Pancreas (tissue), 10 donors: ENCODE results near the gene ANO7. TPM values are rescaled to one million over a fixed set of nuclear protein-coding genes. Genes with fewer than 3 reads are reported as not detected.

ENCODE experiments used
- ATAC-seq, 4 donors: fragments of 200-7000 bp; cut with Tn5 transposase; one replicate each; pipeline versions ENCODE4 v1.8.0 to v1.9.1; 2020; ENCODE audit warnings: mild to moderate bottlenecking in 4 of 4, moderate library complexity in 4 of 4
- DNase-seq, 6 donors: peaks; one replicate each; pipeline ENCODE4 v3.0.0-alpha.2; 2020
- FAIRE-seq: peaks from 2 replicates; lab custom pipeline; 2012; peaks lifted over from hg19 to GRCh38; lab: Jason Lieb, UNC
- H3K27ac ChIP-seq, 4 donors: fragments of 200-600 bp; sonication (generic); 1 replicate in 3 of 4; 2 replicates in 1 of 4; pipeline versions ENCODE4 v1.5.0 to v1.8.0; 2020
- H3K27me3 ChIP-seq, 4 donors: fragments of 200-600 bp; one replicate each; pipeline ENCODE4 v1.8.0; 2021
- H3K36me3 ChIP-seq, 3 donors: fragments of 200-600 bp; sonication (generic) in 1 of 3; one replicate each; pipeline versions ENCODE4 v1.5.0 to v1.8.0; 2020 to 2021
- H3K4me1 ChIP-seq, 3 donors: fragments of 200-600 bp; one replicate each; pipeline ENCODE4 v1.8.0; 2021
- H3K4me3 ChIP-seq, 4 donors: fragments of 200-600 bp; sonication (generic) in 2 of 4; one replicate each; pipeline versions ENCODE4 v1.5.0 to v1.8.0; 2020 to 2021
- H3K9me3 ChIP-seq, 4 donors: fragments of 200-600 bp; one replicate each; pipeline ENCODE4 v1.8.0; 2021
- whole genome bisulfite sequencing, 2 donors: extraction: QIAGEN DNeasy Blood & Tissue Kit; methylation state at CpG; one replicate each; pipeline ENCODE4 v1.1.7; 2013; 5-methylcytosine and 5-hydroxymethylcytosine counted together
- intact Hi-C, 3 donors: fragments of 100-400 bp; cut with DNase I; formaldehyde crosslinking; loops; one replicate each; pipeline versions ENCODE4 v1.11.1 to v1.14.2; 2022
- polyA plus RNA-seq, 2 donors: library from polyadenylated mRNA; stranded (reverse); fragments of 200-250 nt; gene quantifications; one replicate each; pipeline ENCODE4 v1.2.3, GENCODE V29; 2013
- total RNA-seq, 6 donors: library from RNA; stranded (reverse); fragmentation: NEBNext Ultra II Directional in 4 of 6; extraction: Animal tissue kit (Norgen Biotek cat#: 25700) in 4 of 6; gene quantifications; one replicate each; pipeline versions ENCODE4 v1.2.1 to v1.2.4, GENCODE V29; 2021 to 2023
- TF ChIP-seq, protein P1 (sequence below), 4 donors: fragments of 200-600 bp; sonication (generic) in 3 of 4; IDR thresholded peaks; one replicate each; pipeline versions ENCODE4 v1.5.0 to v1.8.0; 2021; ENCODE audit warnings: antibody characterized with exemption in 4 of 4
- donor health status: healthy with polysubstance abuse.
- donor health status: DM: no; HTN: no; CAD: no; lungs with moderate emphysema.
- donor health status: DM: no; HTN: no; CAD: no.
- donor health status: control.
- donor health status: control.
- donor health status: Bipolar disorder and iron deficiency.
- donor health status: DM: yes; HTN: yes; CAD: no.
- donor health status: DM: no; HTN: no; CAD: no.
- donor health status: DM: no; HTN: no; CAD: no.
- donor health status: DM: yes; HTN: yes; CAD: no.

The ANO7 gene
- total and polyA plus RNA-seq, 8 donors: 0.66 to 1.8 (median 1.1) TPM

- ATAC-seq (peak in 2 of 4 donors; percentile 1 to 2), DNase-seq (no peak), FAIRE-seq (no peak)
- TF ChIP-seq, protein P1, sequence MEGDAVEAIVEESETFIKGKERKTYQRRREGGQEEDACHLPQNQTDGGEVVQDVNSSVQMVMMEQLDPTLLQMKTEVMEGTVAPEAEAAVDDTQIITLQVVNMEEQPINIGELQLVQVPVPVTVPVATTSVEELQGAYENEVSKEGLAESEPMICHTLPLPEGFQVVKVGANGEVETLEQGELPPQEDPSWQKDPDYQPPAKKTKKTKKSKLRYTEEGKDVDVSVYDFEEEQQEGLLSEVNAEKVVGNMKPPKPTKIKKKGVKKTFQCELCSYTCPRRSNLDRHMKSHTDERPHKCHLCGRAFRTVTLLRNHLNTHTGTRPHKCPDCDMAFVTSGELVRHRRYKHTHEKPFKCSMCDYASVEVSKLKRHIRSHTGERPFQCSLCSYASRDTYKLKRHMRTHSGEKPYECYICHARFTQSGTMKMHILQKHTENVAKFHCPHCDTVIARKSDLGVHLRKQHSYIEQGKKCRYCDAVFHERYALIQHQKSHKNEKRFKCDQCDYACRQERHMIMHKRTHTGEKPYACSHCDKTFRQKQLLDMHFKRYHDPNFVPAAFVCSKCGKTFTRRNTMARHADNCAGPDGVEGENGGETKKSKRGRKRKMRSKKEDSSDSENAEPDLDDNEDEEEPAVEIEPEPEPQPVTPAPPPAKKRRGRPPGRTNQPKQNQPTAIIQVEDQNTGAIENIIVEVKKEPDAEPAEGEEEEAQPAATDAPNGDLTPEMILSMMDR (IDR thresholded peaks at IDR 0.05): no peak
- peak overlapping the region in 2 of 4 donors; percentile 94 to 97 for H3K27ac ChIP-seq
- peak overlapping the region in 3 of 4 donors; percentile 93 to 95 (median 94) for H3K4me3 ChIP-seq
- H3K9me3 ChIP-seq: no peaks in the 10 kb centered on the region
- peaks cover 12 to 29% (median 17%) of the 10 kb centered on the region in 3 donors for H3K4me1 ChIP-seq
- peaks cover 3 to 12% (median 7%) of the 10 kb centered on the region in 3 donors for H3K36me3 ChIP-seq
- 28 to 33% methylated on average over 5 of the region's 5 CpGs for WGBS, 2 donors
- intact Hi-C loops: no loop called here
- no peaks in the 10 kb centered on the region for H3K27me3 ChIP-seq
Measured at GRCh38 chr2:241270531-241270930, 82.1 kb downstream of the ANO7 start.

DNA sequence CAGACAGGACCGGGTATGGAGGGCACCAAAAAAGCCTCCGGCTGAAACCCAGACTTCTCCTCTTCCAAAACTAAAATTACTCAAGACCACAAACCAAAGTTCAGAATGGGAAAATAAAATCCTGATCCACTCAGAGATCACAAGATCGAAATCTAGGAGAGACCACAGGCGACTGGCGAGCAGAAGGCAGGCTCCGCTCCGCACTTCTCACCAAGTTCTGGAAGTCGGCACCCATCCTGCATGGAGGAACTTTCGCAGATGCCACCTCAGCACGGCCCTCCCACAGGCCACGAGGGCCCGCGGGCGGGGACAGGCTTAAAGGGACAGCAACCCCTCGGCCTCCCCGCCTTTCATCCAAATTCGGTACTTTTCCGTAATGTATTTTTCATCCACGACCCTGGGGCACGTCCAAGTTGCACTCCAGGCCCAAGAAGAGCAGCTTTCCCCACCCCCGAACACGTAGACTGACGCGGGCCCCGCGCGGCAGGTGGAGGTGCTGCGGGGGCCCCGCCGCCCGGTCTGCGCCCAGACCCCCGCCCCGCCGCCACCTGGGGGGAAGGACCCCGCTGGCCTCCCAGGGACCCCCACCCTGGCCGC lies 83.3 kb downstream of the ANO7 start:
- DNase-seq (peak; percentile 86 to 95 (median 88)), FAIRE-seq (no peak), ATAC-seq (peak; percentile 79 to 87 (median 84))
- peak overlapping the region; percentile 74 to 95 (median 94) for H3K4me3 ChIP-seq
- peaks cover 12 to 29% (median 17%) of the 10 kb centered on the region in 3 donors for H3K4me1 ChIP-seq
- intact Hi-C loops: no loop called here
- no peaks in the 10 kb centered on the region for H3K9me3 ChIP-seq
- peaks cover 0 to under 1% (median 0%) of the 10 kb centered on the region in 3 donors for H3K36me3 ChIP-seq
- peak overlapping the region; percentile 91 to 97 (median 94) for H3K27ac ChIP-seq
- no peaks in the 10 kb centered on the region for H3K27me3 ChIP-seq
- TF ChIP-seq, protein P1 (IDR thresholded peaks at IDR 0.05): no peak
- WGBS, 2 donors: 1% methylated on average over 30 to 37 of the region's 37 CpGs

GRCh38 chr2:241272303-241273209 lies 84.1 kb downstream of the ANO7 start:
- ATAC-seq (peak; percentile 56 to 69 (median 60)), FAIRE-seq (no peak), DNase-seq (peak; percentile 57 to 87 (median 70))
- Histone ChIP-seq H3K27ac (peak overlapping the region; percentile 91 to 97 (median 94)), H3K9me3 (no peaks in the 10 kb centered on the region), H3K36me3 (no peaks in the 10 kb centered on the region), H3K4me1 (peaks cover 12 to 29% (median 21%) of the 10 kb centered on the region in 3 donors), H3K4me3 (peak overlapping the region; percentile 74 to 95 (median 94)), H3K27me3 (no peaks in the 10 kb centered on the region)
- 1% methylated on average over 75 to 102 of the region's 102 CpGs for WGBS, 2 donors
- TF ChIP-seq, protein P1 (IDR thresholded peaks at IDR 0.05): no peak
- intact Hi-C loops: no loop called here

DNA sequence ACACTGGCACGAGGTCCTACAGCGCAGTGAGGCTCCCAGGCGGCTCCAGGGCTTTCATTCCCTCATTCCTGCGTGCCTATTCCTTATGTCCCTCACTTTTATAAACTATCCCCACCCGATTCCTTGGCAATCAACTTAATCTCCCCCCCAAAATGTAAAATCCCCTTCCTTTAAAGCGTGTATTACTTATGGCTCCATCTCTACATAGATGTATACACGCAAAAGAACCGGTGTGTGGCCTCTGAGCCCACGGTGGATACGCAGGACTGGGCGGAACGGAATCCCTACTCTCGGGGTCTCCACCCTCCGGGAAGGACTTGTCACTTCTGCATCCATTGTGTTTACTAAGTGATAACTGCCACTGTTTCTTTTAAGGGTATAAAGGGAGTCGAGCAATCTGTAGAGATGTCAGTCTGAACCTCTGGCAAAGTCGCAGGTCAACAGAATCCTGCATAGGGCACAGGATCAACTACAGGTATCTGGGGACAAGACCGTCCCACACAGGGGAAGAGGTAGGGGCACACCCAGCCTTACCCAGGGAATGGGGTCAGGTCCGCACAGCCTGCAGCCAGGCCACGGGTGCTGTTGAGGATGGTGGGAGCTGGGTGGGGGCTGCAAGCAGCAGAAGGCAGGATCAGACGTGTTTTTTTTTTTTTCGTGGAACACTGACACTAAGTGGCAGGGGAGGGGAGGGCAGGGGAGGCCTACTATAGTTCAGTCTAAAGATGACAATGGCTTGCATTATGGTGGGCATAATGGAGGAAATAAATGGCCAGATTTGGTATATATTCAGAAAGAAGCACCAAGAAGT lies 84.9 kb downstream of the ANO7 start:
- ATAC-seq (peak; percentile 3 to 13 (median 8)), FAIRE-seq (no peak), DNase-seq (no peak)
- H3K27me3 ChIP-seq: no peaks in the 10 kb centered on the region
- no peaks in the 10 kb centered on the region for H3K9me3 ChIP-seq
- peak overlapping the region; percentile 74 to 95 (median 94) for H3K4me3 ChIP-seq
- peak overlapping the region; percentile 91 to 97 (median 94) for H3K27ac ChIP-seq
- H3K4me1 ChIP-seq: peaks cover 12 to 27% (median 19%) of the 10 kb centered on the region in 3 donors
- WGBS, 2 donors: 31 to 33% methylated on average over 21 of the region's 21 CpGs
- TF ChIP-seq, protein P1 (IDR thresholded peaks at IDR 0.05): no peak
- no peaks in the 10 kb centered on the region for H3K36me3 ChIP-seq
- intact Hi-C loops: no loop called here
